GM20000 (cell line): ENCODE results near the gene TPRX2.

Experiments used
- DNase-seq: peaks from one replicate; pipeline ENCODE4 v3.0.0; 2012; ENCODE audit warnings: low spot score
- CTCF ChIP-seq: IDR thresholded peaks from 2 replicates; pipeline ENCODE4 v1.5.1; 2012; ENCODE audit warnings: mild to moderate bottlenecking, control low read depth; ENCODE audit errors: extremely low read depth, missing control alignments

Gene TPRX2

GRCh38 chr19:47826800-47827199, 32.2 kb upstream of the TPRX2 start:
- TF ChIP-seq CTCF: no peak

GRCh38 chr19:47832723-47833122, 26.3 kb upstream of the TPRX2 start:
- no peak for DNase-seq
- no peak for TF ChIP-seq CTCF

More at GRCh38 chr19:47826800-47827199, 32.2 kb upstream of the TPRX2 start:
- DNase-seq: no peak

GRCh38 chr19:47836038-47836437, 23.0 kb upstream of the TPRX2 start:
- no peak for TF ChIP-seq CTCF
- no peak for DNase-seq

- no peak for TF ChIP-seq CTCF
- no peak for DNase-seq
Observed at GRCh38 chr19:47839411-47839810, 19.6 kb upstream of the TPRX2 start.

- no peak for DNase-seq
- TF ChIP-seq CTCF: no peak
Observed at GRCh38 chr19:47839913-47840312, 19.1 kb upstream of the TPRX2 start.

GRCh38 chr19:47842941-47843340, 16.1 kb upstream of the TPRX2 start:
- DNase-seq: no peak
- TF ChIP-seq CTCF: no peak

- no peak for DNase-seq
- no peak for TF ChIP-seq CTCF
Observed at GRCh38 chr19:47848425-47848822, 10.6 kb upstream of the TPRX2 start.
